ENCODE data around the gene RASSF3.

Gene RASSF3

DNA sequence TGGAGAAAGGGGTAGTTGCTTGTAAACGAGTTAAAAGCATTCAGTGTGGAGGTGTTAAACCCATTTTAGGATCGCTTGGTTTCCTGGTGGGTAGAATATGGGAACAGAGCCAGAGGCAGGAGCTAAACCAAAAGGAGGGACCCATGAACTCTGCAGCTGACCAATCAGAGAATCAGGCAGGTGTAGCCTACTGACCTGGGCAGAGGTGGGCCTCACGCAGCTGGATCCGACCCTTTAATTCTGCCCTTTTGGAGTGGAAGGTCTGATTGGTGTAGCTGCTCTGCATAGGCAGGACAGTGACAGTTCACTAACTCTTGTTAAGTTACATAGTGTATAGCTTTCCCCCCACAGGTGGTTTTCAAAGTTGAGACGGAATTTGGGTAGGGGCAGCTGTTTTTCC lies 85.3 kb downstream of the RASSF3 start:
- DNase-seq, result no peak

DNA sequence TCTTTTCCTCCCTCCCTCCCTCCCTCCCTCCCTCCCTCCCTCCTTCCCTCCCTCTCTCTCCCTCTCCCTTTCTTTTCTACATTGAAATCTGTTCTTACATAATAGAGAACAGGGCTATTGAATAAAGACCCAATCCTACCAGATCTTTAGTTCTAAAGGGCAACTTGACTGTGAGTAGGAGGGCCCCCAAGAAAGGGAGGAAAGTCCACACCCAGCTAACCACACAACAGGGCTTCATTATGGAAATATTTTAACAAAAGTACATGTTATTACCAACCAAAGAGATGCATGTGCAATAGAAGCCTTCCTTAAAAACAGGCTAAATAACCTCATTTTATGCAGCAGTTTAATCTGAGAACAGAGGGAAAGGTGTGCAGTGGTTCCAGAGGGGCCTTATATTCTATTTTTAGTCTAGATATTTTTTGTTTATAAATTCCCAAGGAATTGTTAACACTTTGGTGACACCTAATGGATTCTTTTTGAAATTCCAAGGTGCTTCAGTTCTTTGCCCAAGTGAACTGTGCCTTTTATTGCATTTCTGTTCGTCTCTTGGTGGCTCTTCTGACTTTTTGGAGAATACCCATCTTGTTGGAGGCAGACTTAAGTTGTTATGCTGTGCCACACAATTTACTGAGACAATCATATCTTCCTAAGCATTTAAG lies 85.9 kb downstream of the RASSF3 start:
- no peak for DNase-seq

DNA sequence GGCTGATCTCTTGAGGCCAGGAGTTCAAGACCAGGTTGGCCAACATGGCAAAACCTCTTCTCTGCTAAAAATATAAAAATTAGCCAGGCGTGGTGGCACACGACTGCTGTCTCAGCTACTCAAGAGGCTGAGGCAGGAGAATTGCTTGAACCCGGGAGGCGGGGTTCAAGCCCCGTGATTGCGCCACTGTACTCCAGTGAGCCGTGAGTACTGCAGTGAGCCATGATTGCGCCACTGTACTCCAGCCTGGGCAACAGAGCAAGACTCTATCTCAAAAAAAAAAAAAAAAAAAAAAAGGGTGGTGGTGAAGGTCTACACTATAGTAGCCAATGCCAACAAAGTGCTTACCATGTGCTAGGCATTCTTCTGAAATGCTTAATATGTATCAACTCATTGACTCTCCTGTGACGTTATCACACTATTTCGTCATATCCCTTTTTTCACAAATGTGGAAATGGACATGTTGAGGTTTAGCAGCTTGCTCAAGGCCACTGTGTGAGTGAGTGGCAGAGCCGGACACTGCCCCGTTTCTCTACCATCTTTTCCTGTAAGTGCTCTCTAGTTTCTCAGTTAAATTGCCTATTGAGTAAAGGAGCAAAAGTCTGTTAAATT lies 89.3 kb downstream of the RASSF3 start:
- peak in 1 of 2 donors; percentile 53 for DNase-seq

DNA sequence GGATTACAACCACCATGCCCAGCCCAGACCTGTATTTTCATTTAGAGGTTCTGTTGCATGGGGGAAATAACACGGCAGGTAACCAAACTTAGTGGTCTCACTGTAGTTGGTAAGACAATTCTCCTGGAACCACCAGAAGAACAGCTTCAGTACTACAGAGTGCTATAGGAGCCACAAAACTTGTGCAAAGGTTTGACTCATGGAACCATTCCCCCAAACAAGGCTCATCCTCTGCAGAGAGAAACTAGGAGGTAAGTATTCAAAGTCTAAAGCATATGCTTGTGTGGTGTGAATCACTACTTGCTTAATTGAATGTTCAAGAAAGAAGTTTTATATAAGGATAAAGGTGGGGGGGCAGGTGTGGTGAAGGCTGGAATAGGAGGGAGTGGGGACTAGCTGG lies 90.2 kb downstream of the RASSF3 start:
- DNase-seq, result no peak

DNA sequence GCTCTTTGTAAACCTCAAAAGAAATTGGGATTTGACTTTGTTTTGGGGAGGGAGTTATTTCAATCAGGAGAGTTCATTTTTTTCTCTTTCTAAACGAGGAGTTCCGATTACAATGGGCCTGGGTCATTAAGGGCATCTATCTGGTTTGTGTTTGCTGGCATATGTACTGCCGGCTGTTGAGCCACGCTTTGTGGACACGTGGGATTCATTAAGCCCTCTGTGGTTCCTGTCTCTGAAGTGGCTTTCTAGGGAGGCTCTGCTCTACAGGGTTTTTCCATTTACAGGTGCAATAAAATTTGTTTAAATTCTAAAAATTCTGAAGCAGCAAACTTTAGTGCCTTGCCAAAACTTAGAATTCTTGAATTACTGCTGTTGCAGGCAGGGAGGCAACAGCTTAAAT lies 91.0 kb downstream of the RASSF3 start:
- DNase-seq, result no peak

DNA sequence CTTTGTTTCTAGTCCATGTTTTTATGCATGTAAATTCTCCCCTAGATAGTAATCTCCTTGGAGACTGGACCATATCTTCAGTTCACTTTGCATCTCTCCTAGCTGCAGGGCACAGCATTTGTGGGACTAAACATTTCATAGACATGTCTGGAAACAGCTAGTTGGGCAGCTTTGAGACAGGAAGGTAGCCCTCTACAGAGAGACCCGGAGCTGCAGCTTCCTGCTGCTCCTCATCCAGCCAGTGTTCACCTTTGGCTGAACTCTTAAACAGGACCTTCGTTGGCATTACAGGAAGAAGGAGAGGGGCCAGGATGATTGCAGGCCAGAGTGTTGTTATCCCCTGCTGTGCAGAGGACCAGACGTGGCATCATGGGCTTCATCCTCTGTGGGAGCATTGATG lies 96.0 kb downstream of the RASSF3 start:
- no peak for DNase-seq

DNA sequence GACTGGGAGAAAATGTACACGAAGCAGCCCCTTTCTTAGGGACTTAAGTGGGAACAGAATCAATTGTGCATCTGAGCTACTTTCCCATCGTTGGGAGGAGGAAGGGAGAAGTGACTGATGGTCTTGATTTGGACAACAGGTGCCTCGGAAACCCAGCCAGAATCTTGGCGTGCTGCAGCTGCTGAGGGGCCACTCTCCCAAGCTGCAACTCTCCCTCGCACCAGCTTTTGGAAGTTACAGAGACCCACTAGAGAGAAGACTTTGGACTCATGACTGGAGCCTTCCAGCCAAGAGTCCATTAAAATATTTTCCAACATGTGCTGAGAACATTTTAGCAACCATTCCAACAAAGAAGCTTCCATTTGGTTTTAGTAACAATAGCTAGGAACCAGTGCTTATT lies 96.6 kb downstream of the RASSF3 start:
- DNase-seq, result no peak

DNA sequence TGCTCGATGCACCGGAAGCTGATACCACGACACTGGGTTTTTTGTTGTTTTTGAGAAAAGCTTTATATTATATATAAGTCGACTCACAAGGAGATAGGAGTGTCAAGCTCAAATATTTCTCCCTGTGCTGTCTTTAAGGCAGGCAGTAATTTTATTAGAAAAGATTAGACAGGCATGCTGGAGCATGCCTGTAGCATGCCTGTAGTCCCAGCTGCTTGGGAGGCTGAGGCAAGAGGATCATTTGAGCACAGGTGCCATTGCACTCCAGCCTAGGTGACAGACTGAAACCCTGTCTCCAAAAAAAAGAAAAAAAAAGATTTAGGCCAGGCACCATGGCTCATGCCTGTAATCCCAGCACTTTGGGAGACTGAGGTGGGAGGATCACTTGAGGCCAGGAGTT lies 97.1 kb downstream of the RASSF3 start:
- no peak for DNase-seq

DNA sequence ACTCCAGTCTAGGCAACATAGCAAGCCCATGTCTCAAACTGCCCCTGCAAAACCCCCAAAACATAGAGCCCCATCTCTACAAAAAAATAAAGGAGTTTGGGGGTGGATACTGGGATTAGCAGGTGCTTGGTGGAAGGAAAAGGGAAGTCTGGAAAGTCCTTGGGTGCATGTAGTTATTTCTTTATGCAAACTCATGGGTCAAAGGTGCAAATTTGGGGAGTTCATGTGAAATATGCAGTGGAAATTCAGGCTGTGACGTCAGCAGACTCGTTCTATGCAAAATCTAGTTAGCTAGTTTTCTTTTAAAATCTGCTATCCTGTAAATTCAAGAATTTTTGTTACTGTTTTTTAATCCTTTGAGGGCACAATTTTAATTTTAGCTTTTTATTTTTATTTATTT lies 97.6 kb downstream of the RASSF3 start:
- DNase-seq, result no peak

DNA sequence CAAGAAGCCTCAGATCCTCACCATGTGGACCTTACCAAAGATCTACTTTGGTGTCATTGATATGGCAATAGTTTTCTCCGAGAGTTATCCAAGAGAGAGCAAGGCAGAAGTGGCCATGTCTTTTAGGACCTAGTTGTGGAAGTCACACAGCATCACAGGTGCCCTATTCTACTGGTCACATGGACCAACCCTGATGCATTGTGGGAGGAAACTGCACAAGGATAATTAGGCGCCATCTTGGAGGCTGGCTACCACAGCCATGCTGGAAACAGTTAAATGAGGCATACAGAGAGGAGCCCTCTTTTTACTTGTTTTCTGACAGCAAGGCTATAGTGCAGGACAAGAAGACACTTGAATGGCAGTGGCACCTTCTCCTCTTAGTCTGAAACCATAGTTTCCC lies 99.1 kb downstream of the RASSF3 start:
- no peak for DNase-seq

DNA sequence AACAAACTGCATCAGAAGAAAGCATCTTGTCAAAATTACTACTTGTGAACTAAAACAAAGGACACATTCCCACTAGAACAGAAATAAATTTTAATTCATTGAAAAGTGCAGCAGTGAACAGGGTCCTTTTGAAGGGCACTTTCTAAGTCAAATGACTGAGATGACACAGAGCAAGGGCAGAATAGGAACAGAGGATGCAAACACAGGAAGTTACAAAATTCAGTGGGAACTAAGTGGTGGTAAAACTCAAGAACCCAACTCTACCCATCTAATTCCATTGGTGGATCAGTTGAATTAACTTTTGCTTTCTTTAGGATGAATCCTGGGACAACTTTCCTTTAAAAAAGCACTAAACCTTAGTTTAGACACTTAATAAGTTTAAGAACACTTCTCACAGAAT lies 103.1 kb downstream of the RASSF3 start:
- DNase-seq, result no peak

DNA sequence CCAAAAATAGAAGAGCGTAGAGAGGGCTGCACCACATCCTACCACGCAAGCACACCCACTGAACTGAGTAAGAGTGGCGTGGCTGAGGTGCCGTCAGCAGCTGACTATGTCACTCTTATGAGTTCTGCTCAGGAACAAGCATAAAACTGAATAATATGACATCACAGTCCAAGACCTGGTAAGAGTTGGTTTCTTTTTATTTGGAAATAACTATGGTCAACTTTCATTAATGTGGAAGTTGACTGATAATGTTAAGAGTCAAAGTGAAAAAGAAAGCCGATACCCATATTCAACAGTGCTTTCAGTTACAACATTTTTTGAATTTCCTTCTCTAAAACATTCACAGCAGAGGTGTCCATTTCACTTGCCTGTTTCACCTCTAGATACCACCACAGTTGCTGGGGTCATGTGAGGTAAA lies 104.3 kb downstream of the RASSF3 start:
- peak; percentile 45 to 62 for DNase-seq

DNA sequence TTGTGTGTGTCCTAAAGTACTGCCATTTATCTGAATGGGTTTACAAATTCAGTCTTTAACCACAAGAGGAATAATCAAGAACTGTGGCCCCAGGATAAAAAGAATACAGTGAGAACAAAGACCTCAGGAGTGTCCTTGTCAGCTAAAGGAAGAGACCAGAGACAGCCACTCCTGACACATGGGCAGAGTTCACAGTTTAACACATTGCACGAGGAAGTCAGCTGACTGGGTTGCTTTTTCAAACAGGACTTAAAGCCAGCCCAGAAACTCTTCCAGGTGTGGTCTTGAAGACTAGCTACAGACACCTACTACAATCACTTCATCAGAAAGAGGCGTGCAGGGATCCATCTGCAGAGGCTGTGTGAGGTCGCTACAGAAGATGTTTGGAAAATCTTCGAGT lies 106.1 kb downstream of the RASSF3 start:
- no peak for DNase-seq

DNA sequence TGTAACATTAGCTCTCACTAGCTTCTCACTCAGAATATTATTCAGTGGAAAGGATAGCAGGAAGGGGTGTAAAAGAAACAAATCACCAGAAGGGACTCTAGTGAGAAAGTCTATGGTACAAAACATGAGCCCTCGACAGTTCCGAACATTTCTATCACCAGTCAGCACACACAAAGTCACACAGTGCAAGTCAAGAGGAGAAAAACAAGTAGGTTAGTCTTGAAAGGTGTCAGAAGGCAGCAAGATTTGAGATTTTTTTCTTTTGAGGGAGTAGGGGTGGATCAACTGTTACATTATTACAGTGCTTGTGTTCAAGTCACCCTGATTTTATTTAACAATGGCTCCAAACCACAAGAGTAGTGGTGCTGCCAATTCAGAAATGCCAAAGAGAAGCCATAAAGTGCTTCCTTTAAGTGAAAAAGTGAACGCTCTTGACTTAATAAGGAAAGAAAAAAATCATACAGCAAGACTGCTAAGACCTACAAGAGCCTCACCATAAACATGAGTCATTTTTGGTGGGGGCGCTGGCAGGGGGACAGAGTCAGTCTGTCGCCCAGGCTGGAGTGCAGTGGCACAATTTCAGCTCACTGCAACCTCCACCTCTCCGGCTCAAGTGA lies 106.7 kb downstream of the RASSF3 start:
- DNase-seq, result no peak

DNA sequence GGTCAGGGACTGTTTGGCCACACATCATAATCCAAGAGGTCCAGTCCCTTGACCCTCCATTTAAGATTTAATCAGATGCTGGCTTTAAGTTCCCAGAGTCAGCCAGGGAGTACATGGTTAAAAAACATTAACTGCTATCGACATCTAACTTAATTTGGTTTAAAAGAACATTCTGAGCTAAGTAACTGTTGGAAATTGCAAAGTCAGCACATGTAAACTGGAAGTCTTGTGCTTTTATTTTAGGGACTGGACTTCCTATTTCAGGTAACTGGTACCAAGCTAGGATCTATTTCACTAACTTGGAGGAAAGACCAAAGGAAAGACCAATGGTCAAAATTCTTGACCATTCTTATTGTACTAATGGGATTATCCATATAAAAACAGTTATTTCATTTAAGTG lies 108.4 kb downstream of the RASSF3 start:
- no peak for DNase-seq

DNA sequence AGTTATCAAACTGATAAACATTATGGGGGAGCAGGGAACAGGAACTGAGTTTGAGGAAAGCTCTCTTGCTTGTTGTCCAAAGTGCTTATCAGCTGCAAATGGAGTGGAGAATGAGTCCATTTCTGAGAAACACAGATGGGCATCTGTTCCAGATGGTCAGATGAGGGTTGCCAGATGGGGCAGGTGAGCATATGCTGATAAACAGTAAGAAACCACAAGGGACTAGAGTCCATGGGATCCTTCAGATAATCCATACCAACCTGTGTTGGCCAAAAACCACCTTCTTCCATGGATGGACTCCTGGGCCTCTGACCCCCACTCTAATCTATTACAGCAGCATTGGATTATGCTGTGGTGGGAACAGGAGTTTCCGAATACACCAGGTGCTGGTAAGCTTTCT lies 110.6 kb downstream of the RASSF3 start:
- no peak for DNase-seq

DNA sequence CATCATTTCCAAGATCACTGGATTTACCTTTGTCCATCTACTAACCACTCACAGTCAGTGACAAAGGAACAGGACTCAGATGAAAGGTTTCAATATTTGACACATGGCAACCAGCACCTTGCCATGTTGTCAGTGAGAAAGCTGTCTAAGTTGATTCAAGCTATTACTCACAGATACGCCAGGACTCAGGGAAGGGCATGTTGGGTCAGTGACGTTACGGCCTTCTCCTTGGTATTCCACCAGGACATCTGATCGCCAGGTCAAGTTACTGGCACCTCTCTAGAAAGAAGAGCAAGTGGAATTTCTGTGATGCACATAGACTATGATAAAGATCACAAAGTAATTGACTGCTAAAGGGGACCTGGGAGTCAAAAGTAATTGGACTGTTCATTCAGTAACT lies 112.5 kb downstream of the RASSF3 start:
- no peak for DNase-seq

DNA sequence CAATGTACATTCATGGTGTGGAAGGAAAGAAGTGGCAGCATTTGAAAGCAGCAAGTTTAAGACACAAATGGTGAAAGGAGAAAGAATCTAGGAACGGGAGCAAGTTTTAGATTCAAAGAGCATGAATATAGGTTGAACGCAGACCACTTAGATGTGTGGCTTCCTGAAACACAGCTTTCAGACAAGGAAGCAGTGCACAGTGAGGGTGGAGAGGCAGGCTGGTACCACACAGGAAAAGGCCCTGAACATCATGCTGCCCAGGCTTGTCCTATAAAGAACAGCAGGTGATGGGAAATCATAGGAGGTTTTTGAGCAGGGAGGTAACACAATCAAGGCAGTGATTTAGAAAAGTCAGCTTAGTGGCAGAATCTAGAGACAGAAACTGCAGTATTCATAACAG lies 113.3 kb downstream of the RASSF3 start:
- no peak for DNase-seq

DNA sequence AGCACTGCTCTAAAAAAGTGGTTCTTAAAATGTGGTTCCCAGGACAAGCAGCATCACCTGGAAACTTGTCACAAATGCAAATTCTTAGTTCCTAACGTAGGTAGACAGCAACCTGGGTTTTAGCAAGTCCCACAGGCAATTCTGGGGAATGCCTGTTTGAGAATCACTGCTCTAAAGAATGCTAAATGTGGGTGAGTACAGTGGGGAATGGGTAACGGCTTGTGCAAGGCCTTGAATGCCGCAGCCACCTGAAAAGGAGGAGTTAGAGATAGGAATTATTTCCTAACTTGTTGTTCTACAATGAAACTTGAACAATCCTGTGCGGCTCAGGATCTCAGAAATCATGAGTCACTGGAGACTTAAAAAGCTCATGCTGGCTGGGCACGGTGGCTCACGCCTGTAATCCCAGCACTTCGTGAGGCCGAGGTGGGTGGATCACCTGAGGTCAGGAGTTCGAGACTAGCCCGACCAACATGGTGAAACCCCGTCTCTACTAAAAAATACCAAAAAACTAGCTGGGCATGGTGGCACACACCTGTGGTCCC lies 114.0 kb downstream of the RASSF3 start:
- DNase-seq, result no peak

DNA sequence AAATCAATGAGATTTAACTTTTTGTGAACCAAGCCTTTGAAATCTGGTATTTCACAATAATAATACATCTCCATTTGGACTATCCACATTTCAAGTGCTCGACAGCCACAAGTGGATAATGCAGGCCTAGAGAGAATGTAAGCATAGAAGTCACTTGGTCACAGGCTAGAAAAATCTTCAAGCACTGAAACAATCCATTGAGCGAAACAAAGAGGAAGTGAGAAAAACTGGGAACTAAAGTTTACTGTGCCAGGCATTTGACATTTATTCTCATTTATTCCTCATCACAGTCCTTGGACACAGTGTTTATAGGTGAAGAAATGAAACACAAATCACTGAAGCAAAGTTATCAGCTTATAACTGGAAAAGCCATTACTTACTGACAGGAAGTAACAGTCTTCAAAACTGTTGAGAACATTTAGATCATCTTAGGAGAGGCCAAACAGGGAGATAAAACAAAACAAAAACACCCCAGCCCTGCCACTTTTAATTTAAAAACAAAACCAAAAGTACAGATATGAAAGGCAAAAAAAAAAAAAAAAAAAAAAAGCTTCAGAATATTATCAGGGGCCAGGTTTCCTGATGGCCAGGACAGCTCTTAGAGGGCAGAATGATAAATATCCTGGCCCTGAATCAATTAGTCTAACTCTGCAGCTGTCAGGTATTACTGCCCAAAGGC lies 119.8 kb downstream of the RASSF3 start:
- DNase-seq, result peak in 1 of 2 donors; percentile 38

DNA sequence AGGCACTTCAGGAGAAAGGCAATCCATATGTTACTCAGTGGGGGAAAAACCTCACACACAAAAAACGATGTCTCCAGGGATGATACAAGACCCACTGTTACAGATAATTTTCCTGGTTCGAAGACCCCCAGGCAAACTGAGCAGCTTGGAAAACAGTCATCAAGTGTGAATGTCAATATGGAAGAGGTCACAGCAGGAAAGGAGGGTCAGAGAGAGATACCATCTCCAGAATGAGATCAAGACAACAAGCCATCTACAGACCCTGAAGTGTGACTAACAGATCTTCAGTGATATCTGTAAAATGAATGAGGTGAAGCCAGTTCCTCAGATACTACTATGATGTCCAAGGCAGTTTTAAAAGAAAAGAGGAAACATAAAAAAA lies 120.3 kb downstream of the RASSF3 start:
- no peak for DNase-seq

DNA sequence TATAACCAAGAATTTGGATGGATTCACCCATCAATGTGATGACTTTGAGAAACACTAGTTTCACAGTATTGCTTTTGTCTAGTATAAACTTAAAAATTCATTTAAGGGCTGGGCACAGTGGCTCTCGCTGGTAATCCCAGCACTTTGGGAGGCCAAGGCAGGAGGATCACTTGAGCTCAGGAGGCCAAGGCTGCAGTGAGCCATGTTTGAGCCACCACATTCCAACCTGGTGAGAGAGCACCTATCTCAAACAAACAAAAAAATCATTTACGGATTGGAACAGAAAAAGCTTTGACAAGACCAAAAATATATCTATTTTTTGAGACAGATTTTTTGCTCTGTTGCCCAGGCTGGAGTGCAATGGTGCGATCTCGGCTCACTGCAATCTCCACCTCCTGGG lies 121.4 kb downstream of the RASSF3 start:
- DNase-seq, result no peak

DNA sequence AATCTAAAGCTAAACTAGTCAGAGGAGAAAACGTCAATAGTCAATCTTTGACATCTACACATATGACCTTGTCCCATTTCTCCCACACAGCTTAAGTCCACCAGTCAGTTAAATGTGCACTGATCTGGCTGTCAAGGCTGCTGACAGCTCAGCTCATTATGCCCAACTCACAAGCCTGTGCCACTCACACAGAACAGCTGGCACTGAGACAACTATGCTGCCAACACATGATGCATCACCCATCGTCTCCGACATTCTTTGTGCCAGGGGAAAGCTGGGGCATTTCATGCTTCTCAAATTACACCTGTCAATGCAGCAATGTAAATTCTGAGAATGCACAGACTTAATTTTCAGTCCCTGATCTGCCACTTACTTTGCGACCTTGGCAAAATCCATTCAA lies 123.6 kb downstream of the RASSF3 start:
- DNase-seq, result no peak

DNA sequence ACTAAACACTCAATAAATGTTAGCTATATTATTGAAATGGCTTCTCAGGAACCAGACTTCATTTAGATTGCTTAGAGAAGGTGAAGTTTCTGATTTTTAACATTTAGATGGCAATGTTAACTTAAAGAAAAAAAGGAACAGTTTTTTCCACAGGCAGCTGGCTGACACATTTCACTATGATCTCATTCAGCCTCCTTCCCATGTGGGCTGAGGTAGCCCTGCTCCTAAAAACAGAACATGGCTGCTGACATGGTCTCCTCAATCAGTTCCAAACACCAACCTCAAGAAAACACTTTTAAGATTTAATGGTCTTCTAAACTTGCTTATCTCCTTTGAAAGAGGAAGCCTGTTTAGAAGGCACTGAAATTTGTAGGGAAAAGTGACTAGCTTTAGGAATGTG lies 125.1 kb downstream of the RASSF3 start:
- DNase-seq, result no peak
